Kidney (tissue), 14 donors: Measurements from ENCODE around the gene EDN1. TPM values are rescaled to one million over a fixed set of nuclear protein-coding genes. Genes with fewer than 3 reads are reported as not detected.

ENCODE experiments used
- DNase-seq, 5 donors: peaks; one replicate each; pipeline ENCODE4 v3.0.0-alpha.2; 2013 to 2020
- FAIRE-seq: peaks from 2 replicates; lab custom pipeline; 2012; peaks lifted over from hg19 to GRCh38; lab: Jason Lieb, UNC
- H3K27ac ChIP-seq, 2 donors: one replicate each; pipeline ENCODE4 v1.7.0; 2013; ENCODE audit warnings: low read depth in 2 of 2, low read length in 2 of 2, inconsistent platforms in 1 of 2
- H3K27me3 ChIP-seq: one replicate; pipeline ENCODE4 v1.7.1; 2013; ENCODE audit warnings: low read length, inconsistent platforms; ENCODE audit not compliant: control insufficient read depth, insufficient read depth
- H3K36me3 ChIP-seq, 3 donors: one replicate each; pipeline versions ENCODE4 v1.7.0 to v1.7.1; 2013; ENCODE audit warnings: low read length in 3 of 3, control low read depth in 1 of 3, inconsistent platforms in 1 of 3; ENCODE audit not compliant: insufficient read depth in 3 of 3, control insufficient read depth in 2 of 3
- H3K4me1 ChIP-seq, 3 donors: one replicate each; pipeline versions ENCODE4 v1.7.0 to v1.7.1; 2013; ENCODE audit warnings: low read length in 3 of 3, inconsistent platforms in 1 of 3, low read depth in 1 of 3; ENCODE audit not compliant: control insufficient read depth in 2 of 3, insufficient read depth in 2 of 3
- H3K4me3 ChIP-seq, 3 donors: one replicate each; pipeline versions ENCODE4 v1.7.0 to v1.8.1; 2013; ENCODE audit warnings: low read length in 3 of 3, control low read depth in 1 of 3, inconsistent platforms in 1 of 3
- H3K9ac ChIP-seq, 3 donors: one replicate each; pipeline versions ENCODE4 v1.7.0 to v1.7.1; 2013; ENCODE audit warnings: low read length in 3 of 3, control low read depth in 1 of 3, inconsistent platforms in 1 of 3
- H3K9me3 ChIP-seq, 3 donors: one replicate each; pipeline versions ENCODE4 v1.7.0 to v1.7.1; 2013; ENCODE audit warnings: low read length in 3 of 3, control low read depth in 1 of 3, inconsistent platforms in 1 of 3; ENCODE audit not compliant: control insufficient read depth in 2 of 3, insufficient read depth in 1 of 3
- intact Hi-C: fragments of 100-400 bp; cut with DNase I; formaldehyde crosslinking; loops from one replicate; pipeline ENCODE4 v1.11.1; 2022
- polyA plus RNA-seq: library from polyadenylated mRNA; stranded (reverse); fragments of 350-450 nt; fragmentation: Illumina TruSeq; extraction: RNeasy Lipid Tissue Mini Kit (QIAGEN cat#74804); gene quantifications from one replicate; pipeline ENCODE4 v1.2.3, GENCODE V29; 2014; ENCODE audit warnings: low read depth, low replicate concordance; ENCODE audit not compliant: insufficient read depth
- total RNA-seq: library from RNA; stranded (reverse); fragmentation: NEBNext Ultra II Directional; extraction: Animal tissue kit (Norgen Biotek cat#: 25700); gene quantifications from one replicate; pipeline ENCODE4 v1.2.1, GENCODE V29; 2021
- TF ChIP-seq, protein P1 (sequence below): IDR thresholded peaks from 3 replicates; pipeline ENCODE4 v1.5.1; 2012; ENCODE audit warnings: mild to moderate bottlenecking, moderate library complexity, borderline replicate concordance; ENCODE audit not compliant: insufficient read depth; ENCODE audit errors: extremely low read depth
- donor health status: control.
- donor health status: control.
- donor health status: control.
- donor health status: control.
- donor health status: control.
- donor health status: DM: yes; HTN: yes; CAD: no.
- donor health status: Normal renal cell carcinoma (clear cell type).

EDN1 gene
- total and polyA plus RNA-seq, 2 donors from 2014 or later = 3.4 to 16.6 TPM

DNA sequence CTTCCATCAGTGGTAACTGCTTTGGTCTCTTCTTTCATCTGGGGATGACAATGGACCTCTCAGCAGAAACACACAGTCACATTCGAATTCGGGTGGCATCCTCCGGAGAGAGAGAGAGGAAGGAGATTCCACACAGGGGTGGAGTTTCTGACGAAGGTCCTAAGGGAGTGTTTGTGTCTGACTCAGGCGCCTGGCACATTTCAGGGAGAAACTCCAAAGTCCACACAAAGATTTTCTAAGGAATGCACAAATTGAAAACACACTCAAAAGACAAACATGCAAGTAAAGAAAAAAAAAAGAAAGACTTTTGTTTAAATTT, 6.1 kb downstream of the EDN1 start:
- H3K27ac ChIP-seq = peak overlapping the region; percentile 51 to 67
- peak overlapping the region in 2 of 3 donors; percentile 32 to 33 for H3K4me3 ChIP-seq

DNA sequence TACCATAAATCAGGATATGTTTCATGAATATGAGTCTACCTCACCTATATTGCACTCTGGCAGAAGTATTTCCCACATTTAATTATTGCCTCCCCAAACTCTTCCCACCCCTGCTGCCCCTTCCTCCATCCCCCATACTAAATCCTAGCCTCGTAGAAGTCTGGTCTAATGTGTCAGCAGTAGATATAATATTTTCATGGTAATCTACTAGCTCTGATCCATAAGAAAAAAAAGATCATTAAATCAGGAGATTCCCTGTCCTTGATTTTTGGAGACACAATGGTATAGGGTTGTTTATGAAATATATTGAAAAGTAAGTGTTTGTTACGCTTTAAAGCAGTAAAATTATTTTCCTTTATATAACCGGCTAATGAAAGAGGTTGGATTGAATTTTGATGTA, 6.4 kb downstream of the EDN1 start:
- peaks cover 7% of the 10 kb centered on the region for H3K27me3 ChIP-seq
- peak overlapping the region in 1 of 3 donors; percentile 33 for H3K4me3 ChIP-seq
- peaks cover 0 to 19% (median 0%) of the 10 kb centered on the region in 3 donors for H3K4me1 ChIP-seq
- FAIRE-seq = no peak
- H3K36me3 ChIP-seq = no peaks in the 10 kb centered on the region
- TF ChIP-seq, protein P1, sequence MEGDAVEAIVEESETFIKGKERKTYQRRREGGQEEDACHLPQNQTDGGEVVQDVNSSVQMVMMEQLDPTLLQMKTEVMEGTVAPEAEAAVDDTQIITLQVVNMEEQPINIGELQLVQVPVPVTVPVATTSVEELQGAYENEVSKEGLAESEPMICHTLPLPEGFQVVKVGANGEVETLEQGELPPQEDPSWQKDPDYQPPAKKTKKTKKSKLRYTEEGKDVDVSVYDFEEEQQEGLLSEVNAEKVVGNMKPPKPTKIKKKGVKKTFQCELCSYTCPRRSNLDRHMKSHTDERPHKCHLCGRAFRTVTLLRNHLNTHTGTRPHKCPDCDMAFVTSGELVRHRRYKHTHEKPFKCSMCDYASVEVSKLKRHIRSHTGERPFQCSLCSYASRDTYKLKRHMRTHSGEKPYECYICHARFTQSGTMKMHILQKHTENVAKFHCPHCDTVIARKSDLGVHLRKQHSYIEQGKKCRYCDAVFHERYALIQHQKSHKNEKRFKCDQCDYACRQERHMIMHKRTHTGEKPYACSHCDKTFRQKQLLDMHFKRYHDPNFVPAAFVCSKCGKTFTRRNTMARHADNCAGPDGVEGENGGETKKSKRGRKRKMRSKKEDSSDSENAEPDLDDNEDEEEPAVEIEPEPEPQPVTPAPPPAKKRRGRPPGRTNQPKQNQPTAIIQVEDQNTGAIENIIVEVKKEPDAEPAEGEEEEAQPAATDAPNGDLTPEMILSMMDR = no peak
- H3K27ac ChIP-seq = peak overlapping the region; percentile 51 to 67
- no peaks in the 10 kb centered on the region for H3K9me3 ChIP-seq
- DNase-seq = no peak
- no peak overlapping the region for H3K9ac ChIP-seq
- intact Hi-C loops = no loop called here

More for the DNA sequence above, 6.1 kb downstream of the EDN1 start:
- intact Hi-C loops = no loop called here
- no peaks in the 10 kb centered on the region for H3K36me3 ChIP-seq
- no peak overlapping the region for H3K9ac ChIP-seq
- H3K4me1 ChIP-seq = peaks cover 0 to 19% (median 0%) of the 10 kb centered on the region in 3 donors
- H3K27me3 ChIP-seq = peaks cover 7% of the 10 kb centered on the region
- H3K9me3 ChIP-seq = no peaks in the 10 kb centered on the region
- TF ChIP-seq, protein P1 = no peak
- DNase-seq = no peak
- no peak for FAIRE-seq

DNA sequence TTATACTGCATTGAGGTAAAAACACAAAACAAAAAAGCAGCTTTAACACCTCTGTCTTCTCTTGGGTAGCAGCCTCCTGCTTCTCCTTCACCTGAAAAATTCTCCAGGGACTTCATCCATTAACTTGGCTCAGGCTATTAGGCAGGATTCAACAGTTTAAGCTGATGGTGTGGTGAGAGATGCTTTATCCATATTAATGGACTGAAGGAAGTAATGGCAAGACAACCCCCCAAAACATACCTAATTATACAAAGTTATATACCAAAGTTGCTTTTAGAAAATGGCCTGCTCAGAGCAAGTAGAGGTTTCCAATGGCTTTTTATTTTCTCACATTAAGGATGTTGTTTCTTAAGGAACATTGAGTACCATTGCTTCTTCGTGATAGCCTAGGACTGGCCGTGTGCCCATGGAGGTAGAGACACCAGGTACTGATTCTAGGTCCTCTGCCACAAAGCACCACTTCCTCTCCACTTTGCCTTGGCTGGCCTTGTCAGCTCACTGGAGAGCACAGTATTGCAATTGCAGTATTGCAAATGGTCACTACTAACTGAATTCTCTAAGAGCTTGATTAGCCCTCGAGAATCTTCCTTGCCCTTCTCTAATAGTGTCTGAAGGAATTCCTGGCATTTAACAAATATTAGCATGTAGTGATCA, 7.3 kb downstream of the EDN1 start:
- intact Hi-C loops = no loop called here
- FAIRE-seq = no peak
- no peak overlapping the region for H3K27ac ChIP-seq

More for the DNA sequence above, 7.3 kb downstream of the EDN1 start:
- Histone ChIP-seq H3K9ac (no peak overlapping the region), H3K36me3 (no peaks in the 10 kb centered on the region), H3K4me3 (no peak overlapping the region), H3K9me3 (no peaks in the 10 kb centered on the region), H3K4me1 (peaks cover 0 to 13% (median 0%) of the 10 kb centered on the region in 3 donors), H3K27me3 (no peaks in the 10 kb centered on the region)
- TF ChIP-seq, protein P1 = no peak
- DNase-seq = no peak
